Prostate gland (tissue), 2 donors: Measurements from ENCODE around the gene STAB1.

ENCODE experiments used
- CTCF ChIP-seq, 4 experiments: fragments of 200-600 bp in 2 of 4; fragments of 450-650 bp in 2 of 4; sonication (generic) in 2 of 4; IDR thresholded peaks; 1 replicate in 3 of 4; 2 replicates in 1 of 4; pipeline ENCODE4 v1.5.1; 2016 to 2019; ENCODE audit warnings: antibody characterized with exemption in 4 of 4, mild to moderate bottlenecking in 2 of 4, moderate library complexity in 2 of 4
- POLR2A ChIP-seq: fragments of 450-650 bp; IDR thresholded peaks from one replicate; pipeline ENCODE4 v1.6.1; 2016; ENCODE audit warnings: antibody characterized with exemption, mild to moderate bottlenecking

- TF ChIP-seq POLR2A (no peak), CTCF (IDR thresholded peaks at IDR 0.05) (no peak)
These were observed 30.8 kb downstream of the STAB1 start for GRCh38 chr3:52525680-52526561.
